Adrenal gland (tissue), 5 donors: ENCODE results near the gene PATE1.

Source experiments
- CTCF ChIP-seq, 6 experiments: fragments of 450-650 bp in 4 of 6; fragments of 200-600 bp in 2 of 6; sonication (generic) in 1 of 6; IDR thresholded peaks; 1 replicate in 5 of 6; 2 replicates in 1 of 6; pipeline versions ENCODE4 v1.5.1 to v1.8.0; 2016 to 2021; ENCODE audit warnings: antibody characterized with exemption in 6 of 6, mild to moderate bottlenecking in 2 of 6, moderate library complexity in 1 of 6
- POLR2A ChIP-seq, 2 donors: fragments of 450-650 bp; IDR thresholded peaks; one replicate each; pipeline ENCODE4 v1.6.1; 2017; ENCODE audit warnings: antibody characterized with exemption in 2 of 2, mild to moderate bottlenecking in 2 of 2, moderate library complexity in 1 of 2
- donor health status: DM: no; HTN: no; CAD: no.

- TF ChIP-seq POLR2A (IDR thresholded peaks at IDR 0.05) (no peak), CTCF (IDR thresholded peaks at IDR 0.05) (no peak)
Measured at GRCh38 chr11:125768336-125769046, 22.4 kb downstream of the PATE1 start.
